GM19372 (cell line): Measurements from ENCODE around the gene NMT2.

ENCODE experiments used
- ATAC-seq: cut with Tn5 transposase; IDR thresholded peaks from one replicate; pipeline ENCODE4 v1.9.1; 2021; ENCODE audit warnings: mild to moderate bottlenecking, low read depth, moderate library complexity; ENCODE audit not compliant: unreplicated experiment

The NMT2 gene

DNA sequence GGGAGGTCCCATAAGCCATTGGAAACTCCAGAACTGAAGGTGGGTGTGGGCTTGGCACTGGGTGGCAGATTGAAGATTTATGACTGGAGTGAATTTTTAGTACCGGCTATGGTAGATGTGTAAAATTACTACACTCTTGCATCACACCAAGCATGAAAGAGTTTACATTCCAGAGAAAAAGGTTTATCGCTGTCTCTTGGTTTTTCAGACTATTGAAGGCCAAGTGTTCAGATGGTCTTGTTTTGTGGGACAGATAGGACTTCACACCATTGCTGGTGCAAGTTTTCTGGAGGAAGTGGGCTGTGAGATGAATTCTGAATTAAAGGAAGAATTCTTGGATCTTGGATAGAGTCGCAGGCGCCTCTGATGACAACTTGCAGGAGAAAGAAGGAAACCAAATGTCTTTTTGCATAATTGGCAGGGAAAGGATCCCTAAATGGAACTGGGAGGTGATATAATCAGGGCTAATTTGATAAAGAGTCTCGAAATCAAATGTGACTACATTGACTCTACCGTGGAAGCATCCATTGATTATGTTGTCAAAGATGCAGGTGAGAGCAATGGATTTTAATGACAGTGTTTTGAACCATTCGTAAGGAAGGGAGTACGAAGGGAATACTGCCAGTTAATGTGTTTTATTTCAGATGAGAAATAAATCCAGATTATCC lies 14.2 kb upstream of the NMT2 start:
- ATAC-seq = no peak

- ATAC-seq = no peak
Observed at GRCh38 chr10:15181576-15182156, 13.2 kb upstream of the NMT2 start.

- ATAC-seq = no peak
Observed at GRCh38 chr10:15180736-15181135, 12.2 kb upstream of the NMT2 start.

- ATAC-seq = no peak
Observed at GRCh38 chr10:15176269-15176668, 7.8 kb upstream of the NMT2 start.

GRCh38 chr10:15175587-15175986 lies 7.1 kb upstream of the NMT2 start:
- no peak for ATAC-seq

GRCh38 chr10:15172306-15172840 lies 3.9 kb upstream of the NMT2 start:
- no peak for ATAC-seq

- ATAC-seq = no peak
Observed at GRCh38 chr10:15169555-15170401, 1.3 kb upstream of the NMT2 start.

DNA sequence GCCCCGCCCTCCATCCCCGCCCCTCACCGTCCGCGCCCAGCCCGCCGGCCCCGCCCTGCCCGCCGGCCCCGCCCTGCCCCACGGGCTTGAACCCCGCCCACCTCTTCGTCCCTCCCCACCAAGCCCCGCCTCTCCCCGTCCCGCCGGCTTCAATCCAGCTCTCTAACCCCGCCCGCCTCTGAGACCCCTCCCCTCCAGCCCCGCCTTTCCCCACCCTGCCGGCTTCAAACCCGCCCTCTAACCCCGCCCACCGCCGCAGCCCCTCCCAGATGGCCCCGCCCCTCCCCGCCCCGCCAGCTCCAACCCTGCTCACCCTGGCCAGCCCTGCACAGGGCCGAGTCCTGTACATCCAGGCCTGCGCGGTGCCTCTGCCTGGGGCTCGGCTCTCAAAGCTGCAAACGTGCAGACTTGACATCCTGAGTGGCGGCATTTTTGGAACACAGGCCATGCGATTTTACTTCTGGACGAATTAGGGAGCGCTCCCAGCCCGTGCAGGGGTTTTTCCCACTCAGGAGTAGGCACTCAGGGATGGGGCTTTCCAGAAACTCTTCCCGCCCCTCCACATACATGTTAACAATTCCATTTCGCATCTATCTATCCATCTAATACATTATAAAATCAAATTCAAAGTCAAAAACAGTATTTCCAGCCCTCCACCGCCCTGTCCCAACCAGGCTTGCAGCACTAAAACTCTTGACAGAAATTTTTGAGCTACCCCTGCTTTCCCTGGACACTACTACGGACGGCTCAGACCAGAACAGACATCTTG lies 477 bp upstream of the NMT2 start:
- peak; percentile 43 for ATAC-seq

GRCh38 chr10:15167411-15168290 lies 842 bp downstream of the NMT2 start:
- ATAC-seq = peak; percentile 36

DNA sequence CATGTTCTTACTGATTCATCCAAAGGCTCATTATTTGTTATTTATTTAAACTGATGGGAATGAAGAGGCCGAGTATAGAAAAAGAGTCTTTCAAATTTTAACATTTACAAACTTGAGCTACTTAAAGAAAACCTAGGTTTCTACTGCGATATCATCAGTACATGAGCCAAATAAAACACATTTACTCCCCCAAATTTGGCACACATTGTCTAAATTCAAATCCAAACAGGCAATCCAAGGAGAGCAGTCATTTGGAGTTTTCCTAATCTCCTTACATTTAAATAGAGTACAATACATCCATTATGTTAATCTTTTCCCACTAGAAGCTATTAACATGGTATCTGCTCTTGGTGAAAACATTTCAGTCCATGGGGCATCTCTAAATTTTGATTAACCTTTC lies 2.2 kb downstream of the NMT2 start:
- no peak for ATAC-seq

GRCh38 chr10:15163253-15163828 lies 5.2 kb downstream of the NMT2 start:
- no peak for ATAC-seq

- ATAC-seq = no peak
Observed at GRCh38 chr10:15158972-15159371, 9.5 kb downstream of the NMT2 start.

DNA sequence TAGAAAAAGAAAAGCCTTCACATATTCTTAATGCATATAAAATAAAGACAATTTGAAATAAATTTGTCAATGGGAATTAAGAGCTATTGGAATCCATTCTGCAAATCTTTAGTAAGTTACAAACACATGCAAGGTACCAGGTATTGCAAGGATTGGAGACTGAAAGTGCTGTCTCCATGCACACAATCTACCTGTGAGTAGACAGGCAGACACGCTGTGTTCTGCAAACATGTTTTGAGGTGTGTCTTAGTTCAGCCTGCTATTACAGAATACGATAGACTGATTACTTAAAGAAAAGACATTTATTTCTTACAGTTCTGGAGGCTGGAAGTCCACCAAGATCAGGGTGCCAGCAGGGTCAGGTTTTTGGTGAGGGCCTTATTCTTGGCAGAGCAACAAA lies 10.0 kb downstream of the NMT2 start:
- ATAC-seq = no peak

DNA sequence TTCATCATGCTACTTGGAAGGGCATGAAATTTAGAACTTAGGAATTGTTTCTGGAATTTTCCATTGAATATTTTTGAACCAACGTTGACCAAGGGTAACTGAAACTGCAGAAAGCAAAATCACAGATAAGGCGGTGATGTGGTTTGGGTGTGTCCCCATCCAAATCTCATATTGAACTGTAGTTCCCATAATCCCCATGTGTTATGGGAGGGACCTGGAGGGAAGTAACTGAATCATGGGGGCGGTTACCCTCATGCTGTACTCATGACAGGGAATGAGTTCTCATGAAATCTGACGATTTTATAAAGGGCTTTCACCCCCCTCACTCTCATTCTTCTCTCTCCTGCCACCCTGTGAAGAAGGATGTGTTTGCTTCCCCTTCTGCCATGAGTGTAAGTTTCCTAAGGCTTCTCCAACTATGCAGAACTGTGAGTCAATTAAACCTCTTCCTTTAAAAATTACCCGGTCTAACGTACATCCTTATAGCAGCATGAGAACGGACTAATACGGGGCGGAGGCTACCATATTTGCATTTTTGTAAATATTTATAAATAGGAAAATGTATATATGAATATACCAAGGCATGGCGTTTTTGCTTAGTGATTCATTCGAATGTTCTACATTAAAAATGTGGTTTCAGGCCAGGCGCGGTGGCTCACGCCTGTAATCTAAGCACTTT lies 12.4 kb downstream of the NMT2 start:
- ATAC-seq = no peak

- no peak for ATAC-seq
Observed at GRCh38 chr10:15152556-15152955, 15.9 kb downstream of the NMT2 start.

DNA sequence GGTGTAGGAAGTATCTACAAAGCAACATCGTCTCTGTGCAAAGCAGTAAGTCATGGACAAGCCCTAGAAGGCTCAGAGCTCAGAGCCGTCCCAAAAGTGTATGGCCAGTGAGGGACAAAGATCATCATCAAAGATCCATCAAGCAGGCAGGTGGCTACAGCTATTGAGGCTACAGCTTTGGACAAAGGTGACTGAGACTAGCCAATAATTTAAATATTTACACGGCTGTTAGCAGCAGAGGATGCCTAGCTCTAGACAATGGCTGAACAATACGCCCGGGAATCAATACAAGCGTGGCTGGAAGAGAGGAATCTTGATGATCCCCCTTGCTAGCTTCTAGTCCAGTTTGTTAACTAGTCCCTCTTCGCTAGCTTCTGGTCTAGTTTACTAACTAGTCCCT lies 17.9 kb downstream of the NMT2 start:
- ATAC-seq = no peak

- ATAC-seq = no peak
Observed at GRCh38 chr10:15149042-15149771, 19.3 kb downstream of the NMT2 start.
